Activated T-helper 17 cell treated with anti-CD3 and anti-CD28 coated beads, Interleukin-2, amount 50 U/mL, for 72 hours (primary cell): ENCODE data around the gene SPPL2C. TPM values are rescaled to one million over a fixed set of nuclear protein-coding genes. Genes with fewer than 3 reads are reported as not detected.

ENCODE experiments used
- ATAC-seq: fragments of 150-1000 bp; cut with Tn5 transposase; replicated peaks from 2 replicates; pipeline ENCODE4 v1.10.0; 2021; ENCODE audit warnings: mild to moderate bottlenecking, moderate library complexity
- H3K27ac Mint-ChIP-seq: one replicate; pipeline ENCODE4 v1.8.0; 2022; ENCODE audit warnings: mixed read lengths
- H3K27me3 Mint-ChIP-seq: one replicate; pipeline ENCODE4 v1.8.0; 2022; ENCODE audit warnings: mixed read lengths
- H3K36me3 Mint-ChIP-seq: one replicate; pipeline ENCODE4 v1.8.0; 2022; ENCODE audit warnings: low read depth, mild to moderate bottlenecking, mixed read lengths
- H3K4me1 Mint-ChIP-seq: one replicate; pipeline ENCODE4 v1.8.0; 2022; ENCODE audit warnings: mixed read lengths
- H3K4me3 Mint-ChIP-seq: one replicate; pipeline ENCODE4 v1.8.0; 2022; ENCODE audit warnings: mild to moderate bottlenecking, mixed read lengths
- H3K9me3 Mint-ChIP-seq: one replicate; pipeline ENCODE4 v1.8.0; 2022; ENCODE audit warnings: mixed read lengths
- total RNA-seq, 2 donors: library from RNA; stranded (reverse); gene quantifications; one replicate each; pipeline ENCODE4 v1.2.3, GENCODE V29; 2022

The SPPL2C gene
- total RNA-seq, result not detected

- Mint-ChIP-seq H3K36me3 (no peaks in the 10 kb centered on the region), H3K9me3 (no peaks in the 10 kb centered on the region), H3K4me3 (no peak within 1 kb of the TSS), H3K27me3 (no peaks in the 10 kb centered on the region), H3K4me1 (no peaks in the 10 kb centered on the region), H3K27ac (no peak within 1 kb of the TSS)
- ATAC-seq, result no peak
These were observed at the start of gene SPPL2C for GRCh38 chr17:45844695-45845375. TSS of gene SPPL2C (plus strand) at chr17:45844881. CDS start at chr17:45844907, 26 bp downstream.

- Mint-ChIP-seq H3K9me3 (no peaks in the 10 kb centered on the region), H3K27ac (no peak overlapping the region), H3K36me3 (no peaks in the 10 kb centered on the region), H3K4me1 (no peaks in the 10 kb centered on the region), H3K27me3 (peaks cover 31% of the 10 kb centered on the region), H3K4me3 (no peak overlapping the region)
- ATAC-seq, result no peak
These were observed 43.9 kb upstream of the SPPL2C start for GRCh38 chr17:45800816-45801215.

- H3K27ac Mint-ChIP-seq, result no peak overlapping the region
- H3K36me3 Mint-ChIP-seq, result no peaks in the 10 kb centered on the region
- no peaks in the 10 kb centered on the region for H3K4me1 Mint-ChIP-seq
- no peak overlapping the region for H3K4me3 Mint-ChIP-seq
- peaks cover 30% of the 10 kb centered on the region for H3K27me3 Mint-ChIP-seq
- no peaks in the 10 kb centered on the region for H3K9me3 Mint-ChIP-seq
- no peak for ATAC-seq
These were observed 43.3 kb upstream of the SPPL2C start for GRCh38 chr17:45801421-45801820.

- no peak overlapping the region for H3K27ac Mint-ChIP-seq
- no peak for ATAC-seq
- H3K4me1 Mint-ChIP-seq, result no peaks in the 10 kb centered on the region
- H3K4me3 Mint-ChIP-seq, result no peak overlapping the region
- H3K36me3 Mint-ChIP-seq, result no peaks in the 10 kb centered on the region
- peaks cover 26% of the 10 kb centered on the region for H3K27me3 Mint-ChIP-seq
- no peaks in the 10 kb centered on the region for H3K9me3 Mint-ChIP-seq
These were observed 35.8 kb upstream of the SPPL2C start for GRCh38 chr17:45808845-45809244.

GRCh38 chr17:45809499-45809898, 35.2 kb upstream of the SPPL2C start:
- Mint-ChIP-seq H3K4me1 (no peaks in the 10 kb centered on the region), H3K4me3 (no peak overlapping the region), H3K9me3 (no peaks in the 10 kb centered on the region), H3K27me3 (peaks cover 21% of the 10 kb centered on the region), H3K27ac (no peak overlapping the region), H3K36me3 (no peaks in the 10 kb centered on the region)
- no peak for ATAC-seq

GRCh38 chr17:45812102-45812501, 32.6 kb upstream of the SPPL2C start:
- H3K27ac Mint-ChIP-seq, result no peak overlapping the region
- ATAC-seq, result no peak
- H3K36me3 Mint-ChIP-seq, result no peaks in the 10 kb centered on the region
- peaks cover 14% of the 10 kb centered on the region for H3K27me3 Mint-ChIP-seq
- H3K4me3 Mint-ChIP-seq, result no peak overlapping the region
- H3K4me1 Mint-ChIP-seq, result no peaks in the 10 kb centered on the region
- H3K9me3 Mint-ChIP-seq, result no peaks in the 10 kb centered on the region

GRCh38 chr17:45813048-45813725, 31.5 kb upstream of the SPPL2C start:
- Mint-ChIP-seq H3K36me3 (no peaks in the 10 kb centered on the region), H3K27ac (no peak overlapping the region), H3K4me1 (no peaks in the 10 kb centered on the region), H3K9me3 (no peaks in the 10 kb centered on the region), H3K27me3 (peaks cover 12% of the 10 kb centered on the region), H3K4me3 (no peak overlapping the region)
- no peak for ATAC-seq

- no peak for ATAC-seq
- no peaks in the 10 kb centered on the region for H3K36me3 Mint-ChIP-seq
- H3K4me3 Mint-ChIP-seq, result no peak overlapping the region
- H3K9me3 Mint-ChIP-seq, result no peaks in the 10 kb centered on the region
- no peaks in the 10 kb centered on the region for H3K4me1 Mint-ChIP-seq
- no peak overlapping the region for H3K27ac Mint-ChIP-seq
- H3K27me3 Mint-ChIP-seq, result peaks cover 12% of the 10 kb centered on the region
These were observed 29.8 kb upstream of the SPPL2C start for GRCh38 chr17:45814622-45815606.

- no peaks in the 10 kb centered on the region for H3K36me3 Mint-ChIP-seq
- no peaks in the 10 kb centered on the region for H3K4me1 Mint-ChIP-seq
- H3K4me3 Mint-ChIP-seq, result no peak overlapping the region
- H3K27ac Mint-ChIP-seq, result no peak overlapping the region
- H3K27me3 Mint-ChIP-seq, result peaks cover 12% of the 10 kb centered on the region
- no peaks in the 10 kb centered on the region for H3K9me3 Mint-ChIP-seq
- no peak for ATAC-seq
These were observed 28.9 kb upstream of the SPPL2C start for GRCh38 chr17:45815752-45816151.

GRCh38 chr17:45818041-45818440, 26.6 kb upstream of the SPPL2C start:
- Mint-ChIP-seq H3K4me1 (no peaks in the 10 kb centered on the region), H3K9me3 (no peaks in the 10 kb centered on the region), H3K27ac (no peak overlapping the region), H3K4me3 (no peak overlapping the region), H3K36me3 (no peaks in the 10 kb centered on the region), H3K27me3 (peaks cover 4% of the 10 kb centered on the region)
- ATAC-seq, result no peak

GRCh38 chr17:45818699-45819098, 26.0 kb upstream of the SPPL2C start:
- Mint-ChIP-seq H3K4me3 (no peak overlapping the region), H3K4me1 (no peaks in the 10 kb centered on the region), H3K36me3 (no peaks in the 10 kb centered on the region), H3K27me3 (no peaks in the 10 kb centered on the region), H3K9me3 (no peaks in the 10 kb centered on the region), H3K27ac (no peak overlapping the region)
- no peak for ATAC-seq

- Mint-ChIP-seq H3K27me3 (no peaks in the 10 kb centered on the region), H3K9me3 (no peaks in the 10 kb centered on the region), H3K36me3 (no peaks in the 10 kb centered on the region), H3K4me1 (no peaks in the 10 kb centered on the region), H3K4me3 (no peak overlapping the region), H3K27ac (no peak overlapping the region)
- no peak for ATAC-seq
These were observed 25.0 kb upstream of the SPPL2C start for GRCh38 chr17:45819632-45820031.

GRCh38 chr17:45820052-45820780, 24.5 kb upstream of the SPPL2C start:
- H3K9me3 Mint-ChIP-seq, result no peaks in the 10 kb centered on the region
- no peaks in the 10 kb centered on the region for H3K4me1 Mint-ChIP-seq
- no peaks in the 10 kb centered on the region for H3K27me3 Mint-ChIP-seq

GRCh38 chr17:45821147-45821546, 23.5 kb upstream of the SPPL2C start:
- H3K9me3 Mint-ChIP-seq, result no peaks in the 10 kb centered on the region
- H3K27me3 Mint-ChIP-seq, result no peaks in the 10 kb centered on the region
- H3K36me3 Mint-ChIP-seq, result no peaks in the 10 kb centered on the region
- ATAC-seq, result no peak
- no peaks in the 10 kb centered on the region for H3K4me1 Mint-ChIP-seq
- no peak overlapping the region for H3K27ac Mint-ChIP-seq
- H3K4me3 Mint-ChIP-seq, result no peak overlapping the region

More at GRCh38 chr17:45820052-45820780, 24.5 kb upstream of the SPPL2C start:
- Mint-ChIP-seq H3K4me3 (no peak overlapping the region), H3K27ac (no peak overlapping the region), H3K36me3 (no peaks in the 10 kb centered on the region)
- ATAC-seq, result no peak
